NCI-H1417 (cell line): ENCODE results near the gene ST7L.
A peak's percentile ranks its signal among the peaks of the same experiment; 100 is the strongest.

Source experiments
- DNase-seq, 3 experiments: peaks; one replicate each; lab custom pipeline; 2025; lab: John Stamatoyannopoulos, UW

ST7L gene

DNA sequence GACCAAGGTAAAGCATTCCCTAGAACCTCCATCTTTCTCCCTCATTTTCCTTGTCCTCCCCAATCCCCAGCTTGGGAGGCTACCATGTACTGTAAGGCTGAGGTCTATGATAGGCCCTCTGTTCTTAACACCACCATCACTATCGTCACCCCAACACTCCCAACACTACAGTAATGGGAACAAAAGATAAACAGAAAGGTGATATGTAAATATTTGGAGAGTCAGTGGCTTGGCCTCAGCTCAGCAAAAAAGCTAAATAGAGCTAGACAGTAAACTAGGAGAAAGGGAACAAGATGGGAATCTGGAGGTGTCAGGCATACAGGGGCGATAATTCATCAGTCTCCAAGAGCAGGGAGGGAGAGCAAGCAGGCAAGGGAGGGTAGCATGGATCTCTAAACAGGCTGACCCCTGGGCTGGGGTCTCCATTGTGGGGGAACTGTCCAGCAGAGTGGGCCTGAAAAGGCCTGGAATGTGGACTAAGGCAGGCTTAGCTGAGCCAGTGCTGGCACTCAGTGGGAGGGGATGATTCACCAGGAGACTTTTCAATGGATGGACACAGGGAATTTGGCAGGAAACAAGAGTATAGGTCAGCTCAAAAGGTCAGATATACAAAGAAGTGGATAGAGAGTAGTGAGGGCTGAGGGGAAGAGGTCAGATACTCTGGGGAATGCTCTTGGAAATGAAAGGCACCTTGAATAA, 103.5 kb downstream of the ST7L start:
- no peak for DNase-seq

- no peak for DNase-seq
Measured at GRCh38 chr1:112514901-112515300, 104.0 kb downstream of the ST7L start.

GRCh38 chr1:112513112-112513870, 105.7 kb downstream of the ST7L start:
- no peak for DNase-seq

GRCh38 chr1:112511897-112512296, 107.0 kb downstream of the ST7L start:
- no peak for DNase-seq

- DNase-seq: no peak
Measured at GRCh38 chr1:112510340-112510739, 108.6 kb downstream of the ST7L start.

DNA sequence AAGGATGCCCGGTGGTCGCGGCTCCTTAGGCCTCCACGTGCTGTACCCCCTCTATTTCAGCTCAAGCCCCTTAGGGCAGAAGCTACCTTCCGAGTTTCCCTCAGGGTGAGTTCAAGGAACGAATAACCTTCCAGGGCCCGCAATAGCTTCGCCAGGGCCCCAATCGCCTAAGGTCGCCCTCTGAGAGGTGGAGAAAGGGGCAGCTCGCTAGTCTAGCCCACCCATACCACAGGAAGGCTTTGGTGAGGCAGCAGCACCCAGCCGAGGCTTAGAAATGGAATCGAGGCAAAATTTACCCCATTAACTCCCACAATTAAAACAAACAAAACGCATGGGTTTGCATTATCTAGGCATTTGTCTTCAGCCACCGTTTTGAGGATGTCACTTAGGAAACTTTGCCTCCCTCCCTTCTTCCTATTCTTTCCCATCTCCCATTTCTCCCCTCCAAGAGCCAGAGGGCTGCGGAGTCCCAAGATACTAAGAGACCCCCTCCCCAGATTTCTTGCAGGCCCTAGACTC, 109.2 kb downstream of the ST7L start:
- no peak for DNase-seq

- DNase-seq: no peak
Measured at GRCh38 chr1:112509005-112509659, 109.8 kb downstream of the ST7L start.

DNA sequence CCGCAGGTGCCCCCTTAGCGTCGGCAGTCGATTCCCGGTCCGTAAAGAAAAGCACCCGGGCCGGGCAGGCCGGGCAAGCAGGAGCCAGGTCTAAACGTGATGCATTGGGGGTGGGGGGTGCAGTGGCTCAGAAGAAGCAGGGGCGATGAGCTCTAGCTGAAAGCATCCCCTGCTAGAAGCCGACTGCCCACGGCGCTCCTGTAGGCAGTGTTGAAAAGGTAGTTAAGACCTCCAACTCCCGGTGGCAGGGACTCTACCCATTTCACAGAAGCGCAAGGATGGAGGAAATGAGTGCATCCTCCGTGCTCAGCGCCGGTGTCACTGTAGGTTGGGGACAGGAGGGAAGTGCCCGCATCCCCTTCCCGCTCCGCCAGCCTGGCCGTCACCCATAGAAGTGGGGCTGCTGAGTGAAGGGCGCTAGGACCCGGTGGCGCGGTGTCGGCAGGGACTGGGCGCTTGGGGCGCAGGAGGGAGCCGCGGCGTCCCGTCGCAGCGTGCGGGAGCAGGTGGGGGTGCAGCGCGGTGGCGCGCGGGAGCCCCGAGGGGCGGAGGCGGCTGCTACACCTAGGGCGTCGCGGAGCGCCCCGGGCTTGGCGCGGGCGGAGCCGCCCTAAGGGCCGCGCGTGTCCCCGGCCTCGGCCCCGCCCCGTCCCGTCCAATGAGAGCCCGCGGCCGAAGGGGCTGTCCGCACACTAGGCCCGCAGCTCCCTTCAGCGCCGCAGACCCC, 110.5 kb downstream of the ST7L start, which contains the start of gene WNT2B:
TSS of gene WNT2B (plus strand) at position 688 of the 727 bp plus-strand sequence. CDS start 298 bp downstream, outside the sequence.
- DNase-seq: peak in 2 of 3 experiments; percentile 58 to 63

DNA sequence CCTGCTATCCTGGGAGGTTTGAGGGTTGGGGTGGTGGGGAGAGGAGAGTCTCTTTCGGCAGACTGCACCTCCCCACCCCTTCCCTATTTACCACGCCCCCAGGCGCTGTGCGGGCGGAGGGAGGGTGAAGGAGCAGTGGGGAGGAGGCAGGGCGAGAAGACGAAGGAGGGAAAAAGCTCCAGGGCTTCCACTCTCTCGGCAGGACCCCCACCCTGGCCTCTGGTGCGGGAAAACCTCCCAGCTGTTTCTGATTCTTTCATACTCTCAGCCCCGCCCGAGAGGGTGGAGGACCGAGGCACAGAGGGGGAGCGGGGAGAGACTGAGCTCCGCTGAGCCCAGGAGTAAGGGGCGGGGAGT, 111.0 kb downstream of the ST7L start:
- peak in 2 of 3 experiments; percentile 58 to 63 for DNase-seq

DNA sequence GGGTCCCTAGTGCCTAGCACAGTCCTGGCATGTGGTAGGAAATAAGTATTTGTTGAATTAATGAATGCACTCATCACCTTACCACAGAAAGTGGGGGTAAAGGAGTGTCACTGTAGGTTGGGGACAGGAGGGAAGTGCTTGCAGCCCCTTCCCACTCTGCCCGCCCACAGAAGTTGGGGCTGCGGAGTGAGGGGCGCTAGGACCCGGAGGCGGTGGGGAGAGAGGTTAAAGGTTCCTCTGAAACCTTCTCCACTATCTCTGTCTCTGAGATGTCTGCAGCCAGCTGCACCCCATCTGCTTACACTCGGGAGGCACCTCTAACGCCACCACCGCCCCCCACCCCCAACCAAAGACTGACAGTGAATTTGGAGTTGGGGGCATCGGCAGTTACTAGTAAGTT, 111.6 kb downstream of the ST7L start:
- no peak for DNase-seq

DNA sequence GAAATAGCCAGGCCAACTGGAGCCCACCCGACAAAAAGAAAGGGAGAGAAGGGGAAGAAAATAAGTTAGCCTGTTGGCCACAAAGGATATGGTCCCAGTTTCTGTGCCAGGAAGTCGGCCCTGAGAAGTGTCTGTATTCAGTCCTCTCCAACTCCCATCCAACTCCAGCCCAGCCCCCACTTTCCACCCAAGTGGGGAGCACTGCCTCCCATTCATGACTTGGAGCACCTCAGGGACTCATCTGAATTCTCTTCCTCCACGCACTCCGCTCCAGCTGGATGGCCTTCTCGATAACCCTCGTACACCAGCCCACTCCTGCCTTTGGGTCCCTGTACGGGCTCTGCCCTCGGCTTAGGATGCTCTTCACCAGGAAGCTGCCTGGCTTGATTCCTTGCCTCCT, 112.2 kb downstream of the ST7L start:
- no peak for DNase-seq

- DNase-seq: no peak
Measured at GRCh38 chr1:112506306-112506705, 112.6 kb downstream of the ST7L start.

GRCh38 chr1:112505878-112506277, 113.1 kb downstream of the ST7L start:
- DNase-seq: no peak

DNA sequence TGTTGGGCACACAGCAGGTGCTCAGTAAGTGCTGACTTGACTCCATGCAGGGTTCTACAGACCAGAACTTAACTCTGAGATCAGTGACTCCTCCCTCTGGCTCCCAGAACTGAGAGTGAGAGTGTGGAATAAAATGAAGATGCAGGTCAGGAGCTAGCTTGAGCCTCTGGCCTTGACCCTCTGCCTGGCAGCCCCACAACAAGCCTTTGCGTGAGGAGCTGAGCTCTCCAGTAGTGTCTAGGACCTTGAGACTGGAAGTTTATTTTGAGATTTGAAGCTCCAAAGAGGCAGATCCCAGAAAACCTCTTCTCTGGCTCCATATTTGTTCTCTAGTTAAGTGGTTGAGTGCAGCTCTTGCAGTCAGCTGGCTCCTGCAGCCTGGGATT, 113.5 kb downstream of the ST7L start:
- DNase-seq: no peak

DNA sequence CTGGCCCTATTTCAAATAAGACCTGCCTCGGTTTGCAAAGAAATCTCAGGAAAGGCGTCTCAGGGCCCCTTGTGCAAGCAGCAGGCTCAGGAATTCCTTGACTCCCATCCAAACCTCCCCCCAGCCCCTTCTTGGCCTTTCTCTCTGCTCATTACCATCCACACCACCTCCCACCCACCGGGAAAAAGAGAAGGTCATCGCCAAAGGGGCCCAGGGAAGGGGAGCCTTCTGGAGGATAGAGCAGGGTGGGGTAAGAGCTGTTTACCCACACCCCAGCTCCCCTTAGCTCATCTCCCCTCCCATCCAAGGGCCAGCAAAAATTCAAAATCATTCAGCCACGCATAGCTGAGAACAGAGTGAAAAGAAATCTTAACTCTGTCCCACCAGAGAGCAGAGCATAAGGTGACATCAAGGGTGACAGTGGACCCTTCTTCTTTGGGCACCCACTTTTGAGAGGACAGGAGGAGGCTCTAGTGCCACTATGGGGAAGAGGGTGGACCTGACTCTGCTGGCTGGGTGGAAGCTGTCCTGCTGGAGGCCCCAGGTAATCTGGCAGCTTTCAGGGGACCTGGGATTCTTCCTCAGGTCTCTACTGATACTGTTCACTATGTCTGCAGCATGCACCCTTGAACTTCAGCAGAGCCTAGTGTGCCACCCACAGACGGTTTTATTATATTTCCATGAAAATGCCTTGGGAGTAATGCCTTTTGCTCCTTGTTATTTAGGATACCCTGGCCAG, 114.1 kb downstream of the ST7L start:
- no peak for DNase-seq

DNA sequence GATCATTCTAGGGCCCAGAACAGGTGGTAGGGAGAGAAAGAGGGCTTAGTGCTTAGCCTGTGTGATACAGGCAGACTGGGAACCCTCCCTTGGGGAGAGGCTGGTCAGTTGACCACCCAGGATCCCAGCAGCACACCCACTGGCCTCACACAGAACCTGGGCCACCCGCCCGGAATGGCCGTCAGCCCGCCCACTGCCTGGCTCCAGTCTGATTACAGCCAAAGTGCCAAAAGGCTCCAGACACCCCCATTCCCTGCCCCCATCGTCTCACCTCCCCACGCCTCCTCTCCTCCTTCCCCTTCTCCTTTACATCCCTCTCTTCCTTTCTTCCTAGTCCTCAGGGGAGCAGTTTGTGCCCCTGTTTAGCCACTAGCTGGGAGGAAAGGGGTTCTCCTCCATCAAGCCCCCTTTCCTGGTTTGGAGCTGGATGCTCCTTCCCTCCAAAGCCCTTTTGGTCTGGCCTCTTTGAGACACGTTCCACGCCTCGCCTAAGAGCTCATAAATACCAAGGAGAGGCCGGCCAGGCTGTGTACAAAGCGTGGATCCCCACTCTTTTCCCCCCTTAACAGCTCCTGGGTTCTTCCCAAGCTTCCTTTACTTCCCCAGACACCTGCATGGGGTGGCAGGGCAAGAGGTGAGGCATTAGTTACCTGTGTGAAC, 114.8 kb downstream of the ST7L start:
- DNase-seq: no peak

GRCh38 chr1:112502826-112503225, 116.1 kb downstream of the ST7L start:
- DNase-seq: no peak

DNA sequence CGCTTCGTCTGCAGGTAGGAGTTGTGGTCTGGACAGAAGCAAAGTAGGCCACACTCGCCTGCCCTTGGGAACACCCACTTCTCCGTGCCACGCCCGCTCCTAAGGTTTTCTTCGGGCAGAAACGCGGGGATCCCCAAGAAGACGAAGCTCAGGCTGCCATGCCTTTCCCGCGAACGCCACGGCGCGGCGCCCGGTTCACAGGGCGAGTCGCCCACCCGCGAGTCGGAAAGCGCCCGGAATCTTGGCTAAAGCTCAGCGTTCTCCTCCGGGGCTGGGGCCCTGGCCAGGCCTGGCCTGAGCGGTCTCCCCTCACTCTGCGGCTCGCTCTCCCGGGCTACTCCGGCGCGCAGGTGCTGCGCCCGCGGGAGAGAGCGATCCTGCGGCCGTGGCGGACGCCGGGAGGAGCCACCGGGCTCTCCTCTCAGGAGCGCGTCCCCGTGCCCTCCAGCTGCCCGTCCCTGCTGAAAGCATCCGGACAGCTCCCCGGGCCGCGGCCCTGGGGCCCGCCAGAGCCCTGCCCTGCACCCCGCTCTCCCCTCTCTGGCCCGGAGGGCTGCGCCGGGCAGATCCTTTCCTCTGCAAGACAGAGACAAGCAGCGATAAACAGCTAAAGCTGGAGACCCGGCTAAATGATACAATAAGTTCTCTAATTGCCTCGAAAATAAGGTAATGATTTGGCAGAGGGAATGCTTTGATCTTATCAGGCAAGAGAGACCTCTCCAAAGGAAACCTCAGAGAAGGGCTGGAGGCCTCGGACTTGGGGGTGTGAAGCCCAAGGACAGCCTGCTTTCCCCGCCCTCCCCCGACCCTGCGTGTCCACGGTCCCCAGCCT, 116.9 kb downstream of the ST7L start:
- DNase-seq: peak; percentile 34 to 75 (median 72)

- no peak for DNase-seq
Measured at GRCh38 chr1:112496290-112496689, 122.7 kb downstream of the ST7L start.

DNA sequence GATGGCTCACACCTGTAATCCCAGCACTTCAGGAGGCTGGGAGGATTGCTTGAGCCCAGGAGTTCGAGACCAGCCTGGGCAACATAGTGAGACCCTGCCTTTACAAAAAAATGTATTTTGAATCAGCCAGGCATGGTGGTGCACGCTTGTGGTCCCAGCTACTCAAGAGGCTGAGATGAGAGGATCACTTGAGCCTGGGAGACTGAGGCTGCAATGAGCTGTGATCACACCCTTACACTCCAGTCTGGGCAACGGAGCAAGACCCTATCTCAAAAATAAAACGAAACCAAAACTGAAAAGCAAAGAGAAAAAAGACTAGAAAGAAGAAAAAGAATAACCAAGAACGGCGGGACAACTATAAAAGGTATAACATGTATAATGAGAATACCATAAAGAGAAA, 125.6 kb downstream of the ST7L start:
- no peak for DNase-seq
